ENCODE results near the gene GJC2.
"Not testable (repeated sequence)": the region's sequence is repeated elsewhere in the genome, so short reads cannot be mapped to it uniquely, and the experiment has no call there.

The GJC2 gene

DNA sequence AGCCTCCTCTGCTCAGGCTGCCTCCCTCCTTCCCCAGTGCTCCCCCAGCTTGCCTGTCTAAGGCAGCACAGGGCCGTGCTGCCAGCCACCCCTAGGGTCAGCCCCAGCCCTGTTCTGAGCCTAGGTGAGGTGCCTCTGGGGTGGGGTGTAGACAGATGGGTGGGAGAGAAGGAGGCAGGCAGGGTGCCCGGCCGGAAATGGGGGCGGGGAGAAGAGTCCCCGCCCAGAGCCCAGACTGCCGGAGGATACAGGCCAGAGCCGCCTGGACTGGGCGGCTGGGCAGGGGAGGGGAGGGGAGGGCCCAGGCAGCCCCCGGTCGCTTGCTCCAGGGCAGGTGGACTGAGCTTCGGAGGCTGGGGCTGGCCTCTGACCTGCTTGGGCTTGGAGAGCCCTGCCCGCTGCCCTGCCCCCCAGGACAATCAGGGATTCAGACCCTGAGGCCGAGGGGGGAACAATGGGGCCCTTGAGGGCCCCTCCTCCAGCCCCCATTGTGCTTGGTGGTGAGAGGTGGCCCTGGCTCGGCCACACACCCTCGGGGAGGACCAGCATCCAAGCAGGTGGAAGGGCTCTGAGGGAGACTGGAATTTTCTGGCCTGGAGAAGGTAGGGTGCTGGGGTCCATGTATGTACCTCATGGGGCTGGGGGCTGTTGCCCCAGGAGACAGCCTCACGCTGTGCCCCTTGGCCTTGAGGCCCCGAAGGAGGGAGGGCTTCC, at the start of gene GJC2:
GJC2 (plus strand) TSS at position 525 of the 714 bp plus-strand sequence. CDS start 7,829 bp downstream, outside the sequence.
- DNase-seq: no peak
- in situ Hi-C loops (cut with MboI; ENCODE audit: low pct_unique_long_range_greater_than_20kb, low sequenced_read_pairs): no loop called here

DNA sequence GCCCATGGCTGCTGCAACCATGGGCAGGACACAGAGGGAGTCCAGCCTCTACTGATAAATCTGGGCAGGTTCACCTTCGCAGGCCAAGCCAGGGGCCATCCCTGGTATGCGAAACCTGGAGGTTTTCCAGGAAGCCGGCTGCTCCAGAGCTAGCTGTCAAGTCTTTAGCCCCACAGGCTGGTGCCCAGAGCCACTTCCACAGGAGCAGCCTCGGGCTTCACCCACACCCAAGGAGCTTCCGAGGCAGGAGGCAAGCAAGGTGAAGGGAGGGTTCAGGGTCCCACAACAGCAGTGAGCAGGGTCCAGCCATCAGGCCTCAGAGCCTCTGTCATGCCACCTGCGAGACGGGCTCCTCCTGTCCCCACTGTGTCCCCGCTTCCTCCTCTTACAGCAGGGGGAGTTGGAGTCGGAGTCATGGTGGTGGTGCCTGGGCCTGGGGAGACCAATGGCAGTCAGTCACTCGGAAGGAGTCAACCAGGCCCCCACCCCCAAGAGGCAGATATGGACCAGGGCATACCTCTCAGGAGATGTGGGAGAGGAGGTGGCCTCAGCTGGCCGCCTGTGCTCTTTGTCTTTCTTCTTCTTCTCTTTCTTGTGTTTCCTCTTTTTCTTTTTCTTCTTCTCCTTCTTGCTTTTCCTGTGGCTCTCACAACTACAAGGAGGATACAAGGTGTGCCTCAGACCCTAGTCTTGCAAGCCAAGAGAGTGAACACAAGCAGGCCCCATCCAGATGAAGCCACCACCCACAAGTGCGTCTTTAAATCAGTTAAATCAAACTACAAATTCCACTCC, 48.7 kb upstream of the GJC2 start:
- DNase-seq: peak; percentile 21
- in situ Hi-C loops (cut with MboI; ENCODE audit: low pct_unique_long_range_greater_than_20kb, low sequenced_read_pairs): no loop called here

- in situ Hi-C loops (cut with MboI; ENCODE audit: low pct_unique_long_range_greater_than_20kb, low sequenced_read_pairs): no loop called here
- no peak for DNase-seq
Measured at GRCh38 chr1:228101614-228101993, 48.1 kb upstream of the GJC2 start.

GRCh38 chr1:228101994-228102790, 47.5 kb upstream of the GJC2 start:
- DNase-seq: peak; percentile 65
- in situ Hi-C loops (cut with MboI; ENCODE audit: low pct_unique_long_range_greater_than_20kb, low sequenced_read_pairs): no loop called here

DNA sequence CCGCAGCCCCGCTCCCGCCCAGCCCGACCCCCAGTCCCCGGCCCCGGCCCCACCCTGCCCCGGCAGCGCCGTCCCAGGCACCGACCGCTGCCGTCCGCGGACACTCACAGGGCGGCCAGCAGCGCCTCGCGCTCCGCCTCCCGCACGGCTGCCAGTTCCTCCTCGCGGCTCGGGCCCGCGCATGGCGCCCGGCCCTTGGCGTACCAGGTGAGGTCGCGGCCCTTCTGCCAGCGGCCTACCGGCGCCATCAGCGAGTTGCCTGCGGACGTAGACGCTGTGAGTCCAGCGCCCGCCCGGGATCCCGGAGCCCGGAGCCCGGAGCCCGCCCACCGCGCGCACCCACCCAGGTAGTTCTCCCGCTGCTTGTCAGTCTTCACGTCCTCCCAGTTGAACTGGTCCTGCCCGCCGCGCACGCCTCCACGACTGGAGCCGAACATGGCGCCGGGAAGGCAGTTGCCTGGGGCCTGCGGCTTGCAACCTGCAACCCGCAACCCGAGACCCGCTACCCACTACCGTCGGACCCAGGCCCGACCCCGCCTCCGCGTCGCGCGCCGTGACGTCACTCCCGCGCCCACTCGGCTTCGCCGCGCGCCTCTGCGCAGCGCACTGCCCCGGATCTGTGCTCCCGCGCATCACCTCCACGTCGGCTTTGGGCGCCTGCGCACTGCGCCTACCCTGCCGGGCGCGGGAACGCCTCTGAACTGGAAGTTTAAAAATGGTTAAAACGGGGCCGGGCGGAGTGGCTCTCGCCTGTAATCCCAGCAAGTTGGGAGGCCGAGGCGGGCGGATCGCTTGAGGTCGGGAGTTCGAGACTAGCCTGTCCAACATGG, 46.7 kb upstream of the GJC2 start, which contains the start of gene C1orf35:
C1orf35 (minus strand) TSS at position 535 of the 830 bp plus-strand sequence; CDS start at position 437, 98 bp downstream.
- in situ Hi-C loops (cut with MboI; ENCODE audit: low pct_unique_long_range_greater_than_20kb, low sequenced_read_pairs): no loop called here
- peak; percentile 94 for DNase-seq

DNA sequence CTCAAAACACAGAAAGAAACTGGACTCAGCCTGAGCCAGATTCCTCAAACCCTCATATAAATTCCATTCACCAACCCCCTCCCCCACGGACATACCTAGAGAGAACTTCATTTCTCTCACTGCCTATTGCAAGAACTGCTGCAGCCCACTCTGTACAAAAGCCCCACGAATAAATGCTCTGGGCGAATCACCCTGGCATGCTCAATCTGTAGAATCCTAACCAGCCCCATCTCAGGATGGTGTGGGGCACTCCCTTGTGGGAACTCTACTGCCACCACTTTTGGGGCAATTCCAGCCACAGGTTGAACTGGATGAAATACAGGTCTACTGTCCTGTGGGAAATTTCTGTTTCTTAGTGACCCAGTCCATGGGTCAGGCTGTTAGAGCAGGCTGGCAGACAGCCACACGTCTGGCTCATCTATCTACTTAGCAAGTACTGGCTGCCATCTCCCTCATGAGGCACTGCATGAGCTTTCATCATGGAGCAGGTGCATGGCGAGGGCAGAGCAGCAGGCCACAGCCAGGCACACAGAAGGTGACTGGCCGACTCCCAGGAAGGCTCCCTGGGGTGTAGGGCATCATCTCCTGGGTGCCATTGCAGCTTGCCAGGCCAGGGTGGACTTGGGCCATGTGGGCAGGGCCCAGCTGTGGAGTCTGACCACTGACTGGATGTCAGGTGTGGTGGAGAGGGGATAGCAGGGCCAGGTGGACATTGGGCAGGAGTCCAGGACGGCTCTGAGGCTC, 45.0 kb upstream of the GJC2 start:
- in situ Hi-C loops (cut with MboI; ENCODE audit: low pct_unique_long_range_greater_than_20kb, low sequenced_read_pairs): no loop called here
- no peak for DNase-seq

- in situ Hi-C loops (cut with MboI; ENCODE audit: low pct_unique_long_range_greater_than_20kb, low sequenced_read_pairs): no loop called here
- DNase-seq: no peak
Measured at GRCh38 chr1:228105270-228105995, 44.3 kb upstream of the GJC2 start.

GRCh38 chr1:228105996-228106799, 43.5 kb upstream of the GJC2 start:
- in situ Hi-C loops (cut with MboI; ENCODE audit: low pct_unique_long_range_greater_than_20kb, low sequenced_read_pairs): no loop called here
- no peak for DNase-seq

DNA sequence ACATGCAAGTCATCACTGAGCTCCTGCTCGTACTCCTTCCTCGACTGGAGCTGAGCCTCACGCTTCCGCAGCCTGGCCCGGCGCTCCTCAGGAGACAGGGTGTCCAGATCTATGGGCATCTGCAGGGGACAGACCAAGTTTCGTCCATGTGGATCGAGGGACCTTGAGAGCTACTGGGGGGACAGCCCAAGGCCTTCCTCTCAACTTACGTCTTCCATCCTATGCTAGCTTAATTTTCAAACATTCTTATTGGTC, 43.0 kb upstream of the GJC2 start:
- in situ Hi-C loops (cut with MboI; ENCODE audit: low pct_unique_long_range_greater_than_20kb, low sequenced_read_pairs): no loop called here
- no peak for DNase-seq

DNA sequence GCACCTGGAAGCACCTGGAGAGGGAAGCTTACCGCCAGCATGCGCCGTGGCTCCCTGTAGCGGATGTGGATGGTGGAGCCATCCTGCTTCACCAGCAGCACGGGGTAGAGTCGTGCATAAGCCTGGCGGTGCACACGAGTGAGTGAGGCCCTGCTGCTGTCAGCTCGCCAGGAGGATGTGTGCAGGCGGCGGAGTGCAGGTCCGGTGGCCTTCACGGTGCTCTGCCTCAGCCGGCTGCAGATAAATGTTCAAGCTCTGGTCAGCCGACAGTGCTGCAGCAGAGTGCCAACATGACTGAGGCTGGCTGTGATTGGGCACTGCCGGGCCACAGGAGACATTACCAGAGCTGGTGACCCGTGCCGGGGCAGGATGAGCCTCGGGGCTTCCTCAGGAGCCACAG, 42.1 kb upstream of the GJC2 start:
- in situ Hi-C loops (cut with MboI; ENCODE audit: low pct_unique_long_range_greater_than_20kb, low sequenced_read_pairs): no loop called here
- no peak for DNase-seq

- in situ Hi-C loops (cut with MboI; ENCODE audit: low pct_unique_long_range_greater_than_20kb, low sequenced_read_pairs): no loop called here
- peak; percentile 39 for DNase-seq
Measured at GRCh38 chr1:228108055-228108690, 41.6 kb upstream of the GJC2 start.

DNA sequence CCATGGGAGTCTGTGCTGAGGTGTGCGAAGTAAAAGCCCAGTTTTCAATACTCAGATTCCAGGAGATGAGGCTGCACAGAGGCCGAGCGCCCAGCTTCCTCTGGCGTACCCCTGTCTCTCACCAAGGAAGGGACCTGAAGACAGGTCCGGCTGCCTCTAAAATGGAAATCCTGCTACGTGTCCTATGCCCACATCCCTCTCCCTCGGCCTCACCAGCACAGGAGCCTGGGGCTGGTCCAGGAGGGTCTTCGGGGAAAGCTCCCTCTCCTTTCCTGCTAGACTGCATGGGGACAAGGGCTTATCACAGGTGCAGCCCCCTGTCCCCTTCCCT, 41.0 kb upstream of the GJC2 start:
- DNase-seq: no peak
- in situ Hi-C loops (cut with MboI; ENCODE audit: low pct_unique_long_range_greater_than_20kb, low sequenced_read_pairs): no loop called here

GRCh38 chr1:228109073-228109961, 40.4 kb upstream of the GJC2 start, which contains the start of gene MRPL55:
TSS of gene MRPL55 (minus strand) at chr1:228109299. CDS start at chr1:228108260, 1,039 bp downstream.
- DNase-seq: peak; percentile 95
- in situ Hi-C loops (cut with MboI; ENCODE audit: low pct_unique_long_range_greater_than_20kb, low sequenced_read_pairs): no loop called here

DNA sequence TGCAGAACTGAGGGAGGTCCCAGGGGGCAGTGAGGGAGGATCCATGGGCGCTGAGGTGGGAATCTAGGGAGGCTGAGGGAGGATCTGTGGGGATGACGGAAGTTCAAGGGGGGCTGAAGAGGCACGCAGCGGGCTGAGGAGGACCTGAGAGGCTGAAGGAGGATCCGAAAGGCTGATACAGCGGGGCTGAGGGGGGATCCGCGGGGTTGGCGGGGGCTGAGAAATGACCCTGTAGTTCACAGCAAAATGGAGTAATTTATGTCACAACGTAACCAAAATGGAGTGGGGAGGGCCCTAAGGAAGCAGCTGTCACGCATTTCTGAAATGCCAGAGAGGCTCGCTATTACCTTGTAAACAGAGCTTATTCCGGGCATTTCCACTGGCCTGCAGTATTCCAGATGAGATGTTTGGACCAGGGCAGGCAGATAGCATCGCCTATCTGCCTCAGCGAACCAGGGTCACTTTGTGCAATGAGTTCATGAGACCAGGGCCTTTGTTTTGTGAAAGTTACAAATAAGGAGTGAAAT, 39.7 kb upstream of the GJC2 start:
- no peak for DNase-seq
- in situ Hi-C loops (cut with MboI; ENCODE audit: low pct_unique_long_range_greater_than_20kb, low sequenced_read_pairs): no loop called here

DNA sequence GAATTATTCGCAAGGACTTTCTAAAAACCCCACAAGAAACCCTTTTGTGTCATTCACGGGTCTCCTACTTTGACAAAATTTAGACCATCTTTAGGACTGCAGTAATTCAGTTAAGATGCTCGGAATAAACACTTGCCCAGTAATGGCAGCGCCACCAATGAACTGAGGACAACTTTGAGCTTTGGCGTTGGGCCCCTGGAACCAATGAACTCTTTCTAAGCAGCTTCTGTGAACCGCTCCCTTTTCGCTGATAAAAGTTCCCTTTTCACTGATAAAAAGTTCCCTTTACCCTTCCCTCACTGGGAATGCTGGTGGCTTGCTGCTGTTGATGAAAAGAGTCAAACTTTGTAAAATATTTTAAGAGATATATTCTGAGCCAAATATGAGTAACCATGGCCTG, 39.2 kb upstream of the GJC2 start:
- in situ Hi-C loops (cut with MboI; ENCODE audit: low pct_unique_long_range_greater_than_20kb, low sequenced_read_pairs): no loop called here
- no peak for DNase-seq

DNA sequence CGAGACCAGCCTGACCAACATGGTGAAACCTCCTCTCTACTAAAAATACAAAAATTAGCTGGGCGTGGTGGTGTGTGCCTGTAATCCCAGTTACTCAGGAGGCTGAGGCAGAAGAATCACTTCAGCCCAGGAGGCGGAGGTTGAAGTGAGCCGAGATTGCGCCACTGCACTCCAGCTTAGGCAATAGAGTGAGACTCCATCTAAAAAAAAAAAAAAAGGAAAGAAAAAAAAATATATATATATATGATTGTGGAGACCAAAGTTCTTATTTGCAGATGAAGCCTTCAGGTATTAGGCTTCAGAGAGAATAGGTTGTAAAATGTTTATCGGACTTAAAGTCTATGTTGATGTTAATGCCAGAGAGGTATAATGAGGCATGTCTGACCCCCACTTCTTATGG, 38.4 kb upstream of the GJC2 start:
- in situ Hi-C loops (cut with MboI; ENCODE audit: low pct_unique_long_range_greater_than_20kb, low sequenced_read_pairs); DNase-seq: not testable (repeated sequence)

Data from KBM-7 (cell line).